Suprapubic skin (tissue), 3 donors: ENCODE measurements around the gene MEIS3.

Source experiments
- CTCF ChIP-seq, 2 donors: fragments of 200-600 bp in 1 of 2; fragments of 450-650 bp in 1 of 2; sonication (generic) in 1 of 2; IDR thresholded peaks; one replicate each; pipeline ENCODE4 v1.5.1; 2016 to 2019; ENCODE audit warnings: antibody characterized with exemption in 2 of 2, mild to moderate bottlenecking in 1 of 2, moderate library complexity in 1 of 2
- EP300 ChIP-seq: sonication (generic); formaldehyde crosslinking; IDR thresholded peaks from one replicate; pipeline ENCODE4 v1.6.1; 2017; ENCODE audit warnings: antibody characterized with exemption
- POLR2A ChIP-seq, 2 donors: fragments of 450-650 bp; IDR thresholded peaks; one replicate each; pipeline ENCODE4 v1.6.1; 2017; ENCODE audit warnings: antibody characterized with exemption in 2 of 2, mild to moderate bottlenecking in 2 of 2, moderate library complexity in 2 of 2

- TF ChIP-seq CTCF (IDR thresholded peaks at IDR 0.05) (no peak), POLR2A (IDR thresholded peaks at IDR 0.05) (no peak), EP300 (no peak)
Measured at GRCh38 chr19:47445937-47446402, 26.6 kb upstream of the MEIS3 start.
